SU-DHL-6 (cell line): Measurements from ENCODE around the gene C19orf53.
A peak's percentile ranks its signal among the peaks of the same experiment; 100 is the strongest.

Experiments
- H2AFZ ChIP-seq: fragments of 200-600 bp; sonication (generic); 2 replicates; pipeline ENCODE4 v1.6.1; 2014; ENCODE audit warnings: low read depth, mild to moderate bottlenecking, moderate library complexity, mixed read lengths, antibody characterized with exemption, low read length; ENCODE audit not compliant: severe bottlenecking
- H3F3A ChIP-seq: fragments of 200-600 bp; shearing (Covaris generic); 2 replicates; pipeline ENCODE4 v1.6.0; 2016; ENCODE audit warnings: antibody characterized with exemption, mild to moderate bottlenecking; ENCODE audit not compliant: insufficient read depth
- H3K27ac ChIP-seq: fragments of 200-600 bp; sonication (generic); 2 replicates; pipeline ENCODE4 v1.5.1; 2016; ENCODE audit warnings: low read depth, mild to moderate bottlenecking, low read length, moderate library complexity, mixed read lengths
- H3K27me3 ChIP-seq: fragments of 200-600 bp; sonication (generic), shearing (Covaris generic); 2 replicates; pipeline ENCODE4 v1.6.0; 2014; ENCODE audit warnings: mild to moderate bottlenecking, low read length
- H3K36me3 ChIP-seq: fragments of 200-600 bp; sonication (generic); 2 replicates; pipeline ENCODE4 v1.6.1; 2014; ENCODE audit warnings: mild to moderate bottlenecking, low read length, mixed read lengths
- H3K4me2 ChIP-seq: fragments of 300-600, 200-600 bp; shearing (Covaris generic), sonication (generic); 2 replicates; pipeline ENCODE4 v1.6.0; 2014; ENCODE audit warnings: low read length, low read depth, mild to moderate bottlenecking; ENCODE audit not compliant: poor library complexity, severe bottlenecking
- H3K4me3 ChIP-seq: fragments of 200-600 bp; sonication (generic); 2 replicates; pipeline ENCODE4 v1.5.1; 2014; ENCODE audit warnings: antibody characterized with exemption, low read length, mild to moderate bottlenecking, mixed read lengths; ENCODE audit not compliant: insufficient read depth, poor library complexity, severe bottlenecking
- H3K79me2 ChIP-seq: fragments of 200-600 bp; sonication (generic); 2 replicates; pipeline ENCODE4 v1.6.1; 2014; ENCODE audit warnings: mild to moderate bottlenecking, low read length, moderate library complexity; ENCODE audit not compliant: insufficient read depth
- H3K9ac ChIP-seq: fragments of 200-600 bp; sonication (generic); 2 replicates; pipeline ENCODE4 v1.7.0; 2014; ENCODE audit warnings: mild to moderate bottlenecking, low read length
- H3K9me2 ChIP-seq: fragments of 200-600 bp; sonication (generic); replicated peaks from 2 replicates; pipeline ENCODE4 v1.6.1; 2014; ENCODE audit warnings: low read length; ENCODE audit not compliant: insufficient read depth
- H3K9me3 ChIP-seq: fragments of 200-600 bp; sonication (generic); 2 replicates; pipeline ENCODE4 v1.6.1; 2014; ENCODE audit warnings: low read length, mixed read lengths; ENCODE audit not compliant: insufficient read depth
- H4K20me1 ChIP-seq: fragments of 200-600 bp; sonication (generic); 2 replicates; pipeline ENCODE4 v1.6.1; 2014; ENCODE audit warnings: low read depth, mild to moderate bottlenecking, antibody characterized with exemption, low read length, moderate library complexity, mixed read lengths
- CTCF ChIP-seq: fragments of 200-600 bp; sonication (generic); IDR thresholded peaks from one replicate; pipeline ENCODE4 v1.5.1; 2017; ENCODE audit warnings: antibody characterized with exemption, mild to moderate bottlenecking, low read length, moderate library complexity; ENCODE audit not compliant: insufficient read depth, poor library complexity, severe bottlenecking
- EZH2phosphoT487 ChIP-seq: fragments of 200-600 bp; sonication (generic), shearing (Covaris generic); conservative IDR thresholded peaks from 2 replicates; pipeline ENCODE4 v1.6.1; 2018; ENCODE audit warnings: mild to moderate bottlenecking, antibody characterized with exemption, low read length, moderate library complexity, mixed read lengths

The C19orf53 gene

GRCh38 chr19:13765395-13766094 lies 8.7 kb upstream of the C19orf53 start:
- no peaks in the 10 kb centered on the region for H3K27me3 ChIP-seq
- no peaks in the 10 kb centered on the region for H3K79me2 ChIP-seq
- H3F3A ChIP-seq: 0 out of 2 replicates have a peak, but pooled peaks cover 8% of the 10 kb centered on the region
- peak overlapping the region; percentile 55 for H3K4me2 ChIP-seq
- H3K9me2 ChIP-seq: no peaks in the 10 kb centered on the region
- no peaks in the 10 kb centered on the region; the same call in 1 of the 2 replicates for H3K36me3 ChIP-seq
- H2AFZ ChIP-seq: no peak overlapping the region
- no peaks in the 10 kb centered on the region for H3K9me3 ChIP-seq
- H4K20me1 ChIP-seq: no peaks in the 10 kb centered on the region; the same call in 1 of the 2 replicates
- TF ChIP-seq CTCF (no peak), EZH2phosphoT487 (no peak)
- H3K4me3 ChIP-seq: peak overlapping the region; percentile 72
- H3K27ac ChIP-seq: no peak overlapping the region
- H3K9ac ChIP-seq: peak overlapping the region; percentile 62

GRCh38 chr19:13766095-13766481 lies 8.2 kb upstream of the C19orf53 start:
- H3K4me2 ChIP-seq: no peak overlapping the region
- H3K27ac ChIP-seq: no peak overlapping the region
- no peak overlapping the region for H3K9ac ChIP-seq

GRCh38 chr19:13768510-13768909 lies 5.7 kb upstream of the C19orf53 start:
- H3K36me3 ChIP-seq: no peaks in the 10 kb centered on the region; the same call in 1 of the 2 replicates
- H3F3A ChIP-seq: 0 out of 2 replicates have a peak, but pooled peaks cover 8% of the 10 kb centered on the region
- no peaks in the 10 kb centered on the region for H3K9me2 ChIP-seq
- no peak overlapping the region for H3K4me2 ChIP-seq
- no peak overlapping the region for H3K9ac ChIP-seq
- no peaks in the 10 kb centered on the region; the same call in 1 of the 2 replicates for H4K20me1 ChIP-seq
- H3K9me3 ChIP-seq: no peaks in the 10 kb centered on the region
- no peak overlapping the region for H3K4me3 ChIP-seq
- no peak overlapping the region for H3K27ac ChIP-seq
- H3K27me3 ChIP-seq: no peaks in the 10 kb centered on the region
- no peak overlapping the region for H2AFZ ChIP-seq
- TF ChIP-seq CTCF: no peak
- H3K79me2 ChIP-seq: no peaks in the 10 kb centered on the region

More at GRCh38 chr19:13766095-13766481, 8.2 kb upstream of the C19orf53 start:
- no peaks in the 10 kb centered on the region for H3K27me3 ChIP-seq
- no peak overlapping the region for H2AFZ ChIP-seq
- TF ChIP-seq EZH2phosphoT487 (no peak), CTCF (no peak)
- no peaks in the 10 kb centered on the region for H3K79me2 ChIP-seq
- H3F3A ChIP-seq: 0 out of 2 replicates have a peak, but pooled peaks cover 8% of the 10 kb centered on the region
- H3K9me3 ChIP-seq: no peaks in the 10 kb centered on the region
- H3K4me3 ChIP-seq: no peak overlapping the region
- H3K9me2 ChIP-seq: no peaks in the 10 kb centered on the region
- no peaks in the 10 kb centered on the region; the same call in 1 of the 2 replicates for H3K36me3 ChIP-seq
- H4K20me1 ChIP-seq: no peaks in the 10 kb centered on the region; the same call in 1 of the 2 replicates
